SK-N-MC (cell line): ENCODE measurements around the gene PRR35.

ENCODE experiments used
- DNase-seq: peaks from one replicate; pipeline ENCODE4 v3.0.0-alpha.2; 2011; ENCODE audit warnings: low read depth, low spot score
- H3K27ac ChIP-seq: fragments of 200-600 bp; sonication (generic); 2 replicates; pipeline ENCODE4 v1.5.1; 2016; ENCODE audit warnings: mixed run types
- H3K36me3 ChIP-seq: fragments of 200-600 bp; sonication (generic); 2 replicates; pipeline ENCODE4 v1.6.1; 2017; ENCODE audit warnings: antibody characterized with exemption, low read length, mixed read lengths; ENCODE audit not compliant: insufficient read depth
- H3K4me3 ChIP-seq: fragments of 200-600 bp; sonication (generic); 2 replicates; pipeline ENCODE4 v1.5.1; 2016
- H3K9ac ChIP-seq: fragments of 200-600 bp; sonication (generic); 2 replicates; pipeline ENCODE4 v1.8.0; 2017; ENCODE audit warnings: mixed run types, mixed read lengths; ENCODE audit not compliant: insufficient read length
- H3K9me3 ChIP-seq: fragments of 200-600 bp; sonication (generic); 2 replicates; pipeline ENCODE4 v1.6.1; 2017; ENCODE audit warnings: low read depth, mild to moderate bottlenecking, antibody characterized with exemption, low read length, moderate library complexity, mixed read lengths
- EZH2 ChIP-seq: fragments of 200-600 bp; sonication (generic); IDR thresholded peaks from one replicate; pipeline ENCODE4 v1.6.1; 2017; ENCODE audit warnings: antibody characterized with exemption
- FOXP2 ChIP-seq: optimal IDR thresholded peaks from 2 replicates; pipeline ENCODE3; 2011; ENCODE audit warnings: mild to moderate bottlenecking, moderate library complexity; ENCODE audit not compliant: insufficient read depth; ENCODE audit errors: extremely low read length, control extremely low read depth
- POLR2AphosphoS5 ChIP-seq: IDR thresholded peaks from 2 replicates; pipeline ENCODE4 v1.6.1; 2012; ENCODE audit warnings: mild to moderate bottlenecking, low read depth, low read length, borderline replicate concordance

PRR35 gene

GRCh38 chr16:552171-552570 lies 8.0 kb upstream of the PRR35 start:
- no peaks in the 10 kb centered on the region for H3K9me3 ChIP-seq
- H3K4me3 ChIP-seq = no peak overlapping the region
- no peak overlapping the region for H3K9ac ChIP-seq
- no peak overlapping the region for H3K27ac ChIP-seq
- H3K36me3 ChIP-seq = peaks cover 4% of the 10 kb centered on the region; the same call in 1 of the 2 replicates
- TF ChIP-seq FOXP2 = no peak
- no peak for TF ChIP-seq EZH2
- TF ChIP-seq POLR2AphosphoS5 = no peak
- no peak for DNase-seq

GRCh38 chr16:553601-554296 lies 6.4 kb upstream of the PRR35 start:
- Histone ChIP-seq H3K9me3 (no peaks in the 10 kb centered on the region), H3K9ac (no peak overlapping the region), H3K27ac (no peak overlapping the region), H3K4me3 (no peak overlapping the region), H3K36me3 (peaks cover 2% of the 10 kb centered on the region; the same call in 1 of the 2 replicates)
- no peak for TF ChIP-seq POLR2AphosphoS5
- TF ChIP-seq EZH2 = no peak
- TF ChIP-seq FOXP2 = no peak
- DNase-seq = no peak

- no peak overlapping the region for H3K9ac ChIP-seq
- H3K36me3 ChIP-seq = no peaks in the 10 kb centered on the region; the same call in 1 of the 2 replicates
- no peak for DNase-seq
- no peak overlapping the region for H3K27ac ChIP-seq
- no peaks in the 10 kb centered on the region for H3K9me3 ChIP-seq
- no peak overlapping the region for H3K4me3 ChIP-seq
- TF ChIP-seq FOXP2 = no peak
- no peak for TF ChIP-seq EZH2
- no peak for TF ChIP-seq POLR2AphosphoS5
These were observed 5.9 kb upstream of the PRR35 start for GRCh38 chr16:554297-554621.

- H3K4me3 ChIP-seq = no peak overlapping the region
- H3K9ac ChIP-seq = no peak overlapping the region
- TF ChIP-seq EZH2 = no peak
- TF ChIP-seq POLR2AphosphoS5 = no peak
- no peak for TF ChIP-seq FOXP2
- H3K36me3 ChIP-seq = no peaks in the 10 kb centered on the region; the same call in 1 of the 2 replicates
- DNase-seq = no peak
- H3K9me3 ChIP-seq = no peaks in the 10 kb centered on the region
- no peak overlapping the region for H3K27ac ChIP-seq
These were observed 5.4 kb upstream of the PRR35 start for GRCh38 chr16:554640-555365.

GRCh38 chr16:555528-556473 lies 4.4 kb upstream of the PRR35 start:
- Histone ChIP-seq H3K27ac (no peak overlapping the region), H3K9me3 (no peaks in the 10 kb centered on the region), H3K4me3 (no peak overlapping the region), H3K9ac (no peak overlapping the region), H3K36me3 (no peaks in the 10 kb centered on the region; the same call in 1 of the 2 replicates)
- no peak for DNase-seq
- TF ChIP-seq FOXP2 (no peak), POLR2AphosphoS5 (no peak), EZH2 (no peak)

- no peaks in the 10 kb centered on the region for H3K9me3 ChIP-seq
- H3K36me3 ChIP-seq = no peaks in the 10 kb centered on the region; the same call in 1 of the 2 replicates
- TF ChIP-seq FOXP2 (no peak), EZH2 (no peak), POLR2AphosphoS5 (no peak)
- H3K27ac ChIP-seq = no peak overlapping the region
- H3K9ac ChIP-seq = no peak overlapping the region
- DNase-seq = no peak
- no peak overlapping the region for H3K4me3 ChIP-seq
These were observed 3.6 kb upstream of the PRR35 start for GRCh38 chr16:556474-557173.

- Histone ChIP-seq H3K36me3 (no peaks in the 10 kb centered on the region), H3K4me3 (no peak overlapping the region), H3K27ac (no peak overlapping the region), H3K9ac (no peak overlapping the region), H3K9me3 (no peaks in the 10 kb centered on the region)
- DNase-seq = no peak
- no peak for TF ChIP-seq FOXP2
- TF ChIP-seq POLR2AphosphoS5 = no peak
- TF ChIP-seq EZH2 = no peak
These were observed 2.5 kb upstream of the PRR35 start for GRCh38 chr16:557463-558297.
